RWPE2 (cell line): ENCODE measurements around the gene UNC119.
"Not testable (repeated sequence)": the region's sequence is repeated elsewhere in the genome, so short reads cannot be mapped to it uniquely, and the experiment has no call there.

Experiments
- ATAC-seq: fragments of 200-7000 bp; cut with Tn5 transposase; 3 replicates; pipeline ENCODE4 v1.9.1; 2021; ENCODE audit warnings: low read depth
- DNase-seq: peaks from one replicate; pipeline ENCODE4 v3.0.0-alpha.2; 2020; ENCODE audit warnings: low spot score
- H3K27ac ChIP-seq: fragments of 450-650 bp; 2 replicates; pipeline ENCODE4 v1.5.1; 2017; ENCODE audit warnings: mild to moderate bottlenecking; ENCODE audit not compliant: poor library complexity, severe bottlenecking
- H3K27me3 ChIP-seq: fragments of 250-450 bp; sonication (Bioruptor Pico); 2 replicates; pipeline ENCODE4 v1.5.1; 2021; ENCODE audit warnings: mild to moderate bottlenecking, moderate library complexity; ENCODE audit not compliant: insufficient read depth, poor library complexity, severe bottlenecking
- H3K36me3 ChIP-seq: fragments of 250-450 bp; sonication (Bioruptor Pico); 2 replicates; pipeline ENCODE4 v1.5.1; 2020; ENCODE audit warnings: low read depth, mild to moderate bottlenecking, moderate library complexity
- H3K4me1 ChIP-seq: fragments of 250-450 bp; sonication (Bioruptor Pico); 2 replicates; pipeline ENCODE4 v1.5.1; 2021; ENCODE audit warnings: mild to moderate bottlenecking, moderate library complexity; ENCODE audit not compliant: insufficient read depth, poor library complexity, severe bottlenecking
- H3K4me3 ChIP-seq: fragments of 250-450 bp; sonication (Bioruptor Pico); 2 replicates; pipeline ENCODE4 v1.5.1; 2021; ENCODE audit warnings: mild to moderate bottlenecking, moderate library complexity; ENCODE audit not compliant: severe bottlenecking
- H3K9me3 ChIP-seq: fragments of 250-450 bp; sonication (Bioruptor Pico); 2 replicates; pipeline ENCODE4 v1.5.1; 2021; ENCODE audit warnings: mild to moderate bottlenecking, moderate library complexity; ENCODE audit not compliant: severe bottlenecking
- CTCF ChIP-seq: fragments of 450-650 bp; IDR thresholded peaks from one replicate; pipeline ENCODE4 v1.5.1; 2017; ENCODE audit warnings: mild to moderate bottlenecking, moderate library complexity; ENCODE audit not compliant: poor library complexity, severe bottlenecking

Gene UNC119

GRCh38 chr17:28580959-28581358, 28.5 kb upstream of the UNC119 start:
- Histone ChIP-seq H3K4me1 (peaks cover 4% of the 10 kb centered on the region), H3K27me3 (no peaks in the 10 kb centered on the region), H3K9me3 (no peaks in the 10 kb centered on the region), H3K27ac (no peak overlapping the region), H3K4me3 (no peak overlapping the region), H3K36me3 (peaks cover 72% of the 10 kb centered on the region)
- TF ChIP-seq CTCF = no peak
- ATAC-seq (no peak), DNase-seq (no peak)

- no peak overlapping the region for H3K27ac ChIP-seq
- H3K36me3 ChIP-seq = peaks cover 64% of the 10 kb centered on the region
- no peak for TF ChIP-seq CTCF
Observed at GRCh38 chr17:28579526-28579925, 27.1 kb upstream of the UNC119 start.

GRCh38 chr17:28578246-28579195, 26.1 kb upstream of the UNC119 start:
- Histone ChIP-seq H3K27me3 (no peaks in the 10 kb centered on the region), H3K9me3 (no peaks in the 10 kb centered on the region), H3K4me3 (no peak overlapping the region), H3K27ac (no peak overlapping the region), H3K4me1 (peaks cover 4% of the 10 kb centered on the region), H3K36me3 (peaks cover 59% of the 10 kb centered on the region)
- DNase-seq (no peak), ATAC-seq (no peak)
- no peak for TF ChIP-seq CTCF

More at GRCh38 chr17:28579526-28579925, 27.1 kb upstream of the UNC119 start:
- ATAC-seq (no peak), DNase-seq (no peak)
- Histone ChIP-seq H3K27me3 (no peaks in the 10 kb centered on the region), H3K9me3 (no peaks in the 10 kb centered on the region), H3K4me3 (no peak overlapping the region), H3K4me1 (peaks cover 4% of the 10 kb centered on the region)

GRCh38 chr17:28577466-28577824, 25.0 kb upstream of the UNC119 start:
- DNase-seq (no peak), ATAC-seq (no peak)
- Histone ChIP-seq H3K27me3 (no peaks in the 10 kb centered on the region), H3K27ac (peak overlapping the region; percentile 49), H3K4me1 (peaks cover 4% of the 10 kb centered on the region), H3K36me3 (peaks cover 48% of the 10 kb centered on the region), H3K4me3 (no peak overlapping the region), H3K9me3 (no peaks in the 10 kb centered on the region)
- TF ChIP-seq CTCF = no peak

GRCh38 chr17:28576758-28577465, 24.5 kb upstream of the UNC119 start, which contains the start of gene ALDOC:
Gene ALDOC (minus strand): TSS chr17:28576895. CDS start chr17:28575532, 1,363 bp downstream.
- peak within 1 kb of the TSS; percentile 42 for H3K4me3 ChIP-seq
- DNase-seq = peak; percentile 96
- H3K36me3 ChIP-seq = peaks cover 46% of the 10 kb centered on the region
- no peak for TF ChIP-seq CTCF
- peak; percentile 86 for ATAC-seq
- H3K27ac ChIP-seq = peak within 1 kb of the TSS; percentile 49
- H3K27me3 ChIP-seq = no peaks in the 10 kb centered on the region
- no peaks in the 10 kb centered on the region for H3K9me3 ChIP-seq
- peaks cover 4% of the 10 kb centered on the region for H3K4me1 ChIP-seq

GRCh38 chr17:28576016-28576415, 23.6 kb upstream of the UNC119 start:
- peaks cover 46% of the 10 kb centered on the region for H3K36me3 ChIP-seq
- H3K27me3 ChIP-seq, DNase-seq, H3K9me3 ChIP-seq, ATAC-seq, H3K4me1 ChIP-seq: not testable (repeated sequence)
- peak overlapping the region; percentile 42 for H3K4me3 ChIP-seq
- H3K27ac ChIP-seq = peak overlapping the region; percentile 49
